HG02571 (cell line): ENCODE results near the gene TBPL1.
A peak's percentile ranks its signal among the peaks of the same experiment; 100 is the strongest.
"Not testable (repeated sequence)": the region's sequence is repeated elsewhere in the genome, so short reads cannot be mapped to it uniquely, and the experiment has no call there.

ENCODE experiments used
- ATAC-seq: cut with Tn5 transposase; IDR thresholded peaks from one replicate; pipeline ENCODE4 v1.9.1; 2021; ENCODE audit warnings: mild to moderate bottlenecking, moderate library complexity; ENCODE audit not compliant: unreplicated experiment

TBPL1 gene

GRCh38 chr6:133953634-133954415 is 801 bp downstream of the TBPL1 start:
- ATAC-seq = no peak

GRCh38 chr6:133954657-133955576 is 1.9 kb downstream of the TBPL1 start:
- ATAC-seq = no peak

DNA sequence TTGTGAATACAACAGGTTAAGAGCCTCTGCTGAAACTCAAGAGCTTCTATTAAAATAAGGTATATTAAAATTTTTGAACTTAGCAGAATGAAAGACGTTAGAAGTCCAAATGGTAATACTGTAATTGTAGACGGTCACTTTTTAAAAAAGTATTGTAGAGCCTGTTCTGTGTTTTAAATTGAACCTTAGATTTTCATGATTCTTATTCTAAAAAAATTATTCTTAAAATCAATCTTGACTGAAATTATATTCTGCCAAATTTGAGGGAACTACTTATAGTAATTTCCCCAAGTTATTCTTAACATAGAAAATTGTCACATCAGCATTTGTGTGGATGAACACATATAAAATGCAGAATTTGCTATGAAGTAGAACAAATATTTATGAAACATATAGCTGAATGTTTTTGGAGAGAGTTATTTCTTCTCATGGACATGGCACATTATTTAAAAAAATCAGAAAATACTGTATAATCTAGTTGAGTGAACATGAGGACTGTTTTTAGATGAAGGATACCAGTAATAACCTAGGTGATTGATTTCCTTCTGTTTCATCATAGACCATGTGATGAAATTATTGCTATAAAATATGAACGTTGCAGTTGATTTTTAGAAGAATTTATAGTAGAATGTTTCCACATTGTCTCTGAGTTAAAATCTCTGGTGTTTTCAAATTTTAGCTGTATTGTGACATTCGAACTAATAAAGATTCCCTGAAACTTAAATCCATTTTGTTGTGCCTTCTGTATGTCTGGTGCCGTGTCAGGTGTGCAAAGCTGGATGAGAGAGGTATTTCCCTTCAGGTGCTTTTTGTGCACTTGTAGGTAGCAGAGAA is 2.8 kb downstream of the TBPL1 start:
- ATAC-seq = no peak

GRCh38 chr6:133956416-133957049 is 3.5 kb downstream of the TBPL1 start:
- no peak for ATAC-seq

DNA sequence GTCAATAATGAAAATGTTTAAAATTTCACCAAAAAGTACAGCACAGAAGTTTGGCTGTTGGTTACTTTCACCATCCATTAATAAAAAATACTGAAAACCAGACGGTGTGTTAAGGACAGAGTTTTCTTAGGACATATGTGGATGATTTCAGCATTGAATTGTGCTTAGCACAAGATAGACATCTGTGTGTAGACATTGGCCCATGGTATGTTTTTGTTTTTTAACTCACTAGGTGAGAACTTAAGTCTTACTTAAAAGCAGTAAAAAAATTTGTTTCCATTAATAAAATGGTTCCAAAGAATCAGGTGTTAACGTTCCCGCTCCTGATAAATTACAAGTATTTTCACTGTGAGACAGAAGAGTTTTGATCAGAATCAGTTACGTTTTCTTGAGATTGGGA is 4.2 kb downstream of the TBPL1 start:
- no peak for ATAC-seq

DNA sequence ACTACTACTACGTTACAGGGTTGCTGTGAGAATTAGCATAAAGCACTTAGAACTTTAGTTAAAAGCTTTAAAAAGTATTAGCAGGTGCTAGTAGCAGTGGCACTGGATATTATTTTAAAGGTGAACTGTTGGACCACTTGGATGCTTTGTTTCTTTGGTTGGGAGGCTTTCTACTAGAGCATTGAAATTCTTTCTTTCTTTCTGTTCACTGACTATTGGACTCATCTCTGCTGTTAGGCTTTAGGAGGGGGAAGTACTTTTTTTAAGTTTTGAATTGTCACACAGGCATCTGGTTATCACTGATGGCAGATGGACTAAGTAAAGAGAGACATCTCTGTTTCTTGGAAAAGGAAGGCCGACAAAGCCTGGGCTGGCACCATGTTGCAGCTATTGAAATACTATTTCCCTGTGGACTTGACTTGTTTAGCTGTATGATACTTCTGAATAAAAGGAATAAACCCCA is 4.8 kb downstream of the TBPL1 start:
- ATAC-seq = no peak

GRCh38 chr6:133958791-133959190 is 5.8 kb downstream of the TBPL1 start:
- no peak for ATAC-seq

DNA sequence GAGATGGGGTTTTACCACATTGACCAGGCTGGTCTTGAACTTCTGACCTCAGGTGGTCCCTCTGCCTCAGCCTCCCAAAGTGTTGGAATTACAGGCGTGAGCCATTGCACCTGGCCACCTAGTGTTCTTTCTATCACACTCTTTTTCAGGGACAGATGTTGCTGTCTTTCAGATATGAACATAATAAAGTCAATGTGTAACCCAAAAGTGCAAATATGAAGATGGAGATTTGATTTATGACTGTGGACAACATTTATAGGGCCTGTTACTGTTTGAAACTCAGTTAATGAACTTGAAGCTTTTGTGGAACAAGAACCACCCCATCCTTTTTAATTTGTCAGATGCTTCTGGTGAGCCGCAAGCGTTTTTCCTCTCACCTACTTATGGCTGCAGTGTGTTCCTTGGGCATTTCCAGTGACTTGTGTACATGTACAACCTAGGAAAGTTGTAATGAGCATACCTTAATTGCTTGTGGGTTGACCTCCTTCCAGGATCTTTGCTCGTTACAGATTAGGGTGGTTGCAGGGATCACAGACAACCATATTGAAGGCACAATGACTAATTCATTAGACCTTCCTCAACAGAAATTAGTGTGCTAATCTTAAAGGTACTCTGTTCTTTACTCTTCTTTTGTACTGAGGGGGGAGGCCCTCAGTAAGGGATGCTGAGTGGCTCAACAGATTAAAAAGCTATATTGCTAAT is 6.8 kb downstream of the TBPL1 start:
- ATAC-seq = no peak

- no peak for ATAC-seq
Observed at GRCh38 chr6:133961831-133962230, 8.8 kb downstream of the TBPL1 start.

- no peak for ATAC-seq
Observed at GRCh38 chr6:133964052-133964451, 11.0 kb downstream of the TBPL1 start.

- no peak for ATAC-seq
Observed at GRCh38 chr6:133964702-133965101, 11.7 kb downstream of the TBPL1 start.

DNA sequence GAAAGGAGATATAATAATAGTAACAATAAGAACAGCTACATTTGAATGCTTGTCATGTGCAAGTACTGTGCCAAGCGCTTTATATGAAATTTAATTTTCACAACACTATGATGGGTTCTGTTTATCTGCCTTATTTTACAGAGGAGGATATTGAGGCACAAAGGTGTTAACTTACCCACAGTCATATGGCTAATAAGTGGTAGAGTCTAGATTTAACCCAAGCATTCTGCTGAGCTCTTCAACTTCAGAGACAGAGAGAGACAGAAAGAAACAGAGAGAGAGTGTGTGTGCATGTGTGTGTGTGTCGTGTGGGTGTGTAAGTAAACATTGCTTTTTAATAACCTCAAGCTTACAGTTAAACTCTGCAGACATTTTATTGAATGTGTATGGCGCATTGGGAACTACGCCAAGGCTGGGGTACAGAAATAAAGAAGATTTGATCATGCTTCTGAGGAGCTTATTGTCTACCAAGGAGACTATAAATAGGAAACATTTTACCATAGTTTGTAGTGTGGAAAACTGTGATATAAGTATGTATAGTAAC is 12.9 kb downstream of the TBPL1 start:
- no peak for ATAC-seq

GRCh38 chr6:133966654-133967329 is 13.8 kb downstream of the TBPL1 start:
- peak; percentile 80 for ATAC-seq

DNA sequence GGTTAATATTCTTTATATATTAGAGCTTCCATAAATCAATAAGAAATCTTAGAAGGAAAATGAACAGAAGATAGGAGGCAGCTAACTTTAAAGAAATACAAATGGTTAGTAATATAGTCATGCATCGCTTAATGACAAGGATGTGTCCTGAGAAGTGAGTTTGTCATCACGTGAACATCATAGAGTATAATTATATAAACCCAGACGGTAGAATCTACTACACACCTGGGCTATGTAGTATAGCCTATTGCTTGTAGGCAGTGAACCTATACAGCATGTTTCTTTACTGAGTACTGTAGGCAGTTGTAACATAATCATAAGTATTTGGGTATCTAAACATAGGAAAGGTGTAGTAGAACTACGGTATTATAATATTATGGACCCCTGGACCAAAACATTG is 14.3 kb downstream of the TBPL1 start:
- no peak for ATAC-seq

GRCh38 chr6:133967835-133968234 is 14.8 kb downstream of the TBPL1 start:
- ATAC-seq = not testable (repeated sequence)

DNA sequence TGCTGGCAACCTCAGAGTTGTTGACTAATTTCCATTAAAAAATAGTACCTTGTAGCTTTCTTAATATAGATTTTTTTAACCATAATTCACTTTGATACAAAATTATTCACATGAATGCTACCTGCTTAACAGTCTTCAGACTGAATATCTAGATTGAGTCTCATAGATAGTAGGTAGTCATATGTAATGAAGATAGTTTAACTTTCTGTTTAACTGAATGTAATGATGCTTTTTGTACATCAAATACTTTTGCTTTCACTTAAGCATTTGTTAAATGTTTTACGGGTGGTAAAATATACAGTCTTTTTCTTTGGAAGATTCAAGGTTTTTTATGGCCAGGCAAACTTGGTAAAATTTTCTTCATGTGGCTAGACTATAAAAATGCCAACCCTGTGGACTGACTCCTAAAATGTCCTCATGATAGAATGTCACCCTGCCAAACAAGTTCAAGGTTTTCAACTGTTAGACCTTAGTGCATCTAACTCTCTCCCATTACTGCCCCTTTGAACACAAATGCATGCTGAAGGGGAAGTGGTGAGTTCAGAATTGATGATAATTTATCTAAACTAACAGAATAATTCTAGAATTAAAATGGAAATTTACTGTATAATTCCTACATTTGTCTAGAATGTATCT is 16.4 kb downstream of the TBPL1 start:
- ATAC-seq = no peak

GRCh38 chr6:133969921-133970295 is 16.9 kb downstream of the TBPL1 start:
- ATAC-seq = no peak

GRCh38 chr6:133971861-133972260 is 18.8 kb downstream of the TBPL1 start:
- ATAC-seq = no peak

DNA sequence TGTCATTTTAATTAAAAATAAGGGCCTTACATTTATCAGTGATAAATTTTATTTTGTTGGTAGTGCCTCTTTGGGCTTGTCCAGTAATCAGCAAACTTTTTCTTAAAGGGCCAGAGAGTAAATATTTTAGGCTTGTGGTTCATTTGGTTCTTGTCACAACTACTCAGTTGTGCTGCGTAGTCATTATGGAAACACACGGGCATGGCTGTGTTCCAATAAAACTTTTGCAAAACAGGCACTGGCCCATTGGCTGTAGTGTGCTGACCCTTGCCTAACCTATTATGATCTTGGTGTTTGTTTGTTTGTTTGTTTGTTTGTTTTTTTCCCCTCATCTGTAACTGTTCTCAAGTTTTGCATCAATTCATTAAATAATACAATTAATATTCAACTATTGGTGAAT is 19.4 kb downstream of the TBPL1 start:
- no peak for ATAC-seq
